SK-N-SH (cell line): ENCODE measurements around the gene SMPD4. TPM values are rescaled to one million over a fixed set of nuclear protein-coding genes. Genes with fewer than 3 reads are reported as not detected.
"Not testable (repeated sequence)": the region's sequence is repeated elsewhere in the genome, so short reads cannot be mapped to it uniquely, and the experiment has no call there.

Experiments
- CTCF ChIA-PET: fragments of 300-600, 350-600 bp; formaldehyde crosslinking; extraction: SDS; loops from one replicate; lab custom pipeline; 2021; lab: Yijun Ruan, JAX
- POLR2A ChIA-PET: fragments of 350-600 bp; sonication (Branson Sonifier 250); formaldehyde crosslinking; extraction: SDS; loops from one replicate; lab custom pipeline; 2020; ENCODE audit warnings: antibody characterized with exemption, inconsistent platforms; lab: Yijun Ruan, JAX
- DNase-seq: peaks from one replicate; pipeline ENCODE4 v3.0.0; 2012
- H2AFZ ChIP-seq: fragments of 200-600 bp; sonication (generic); 2 replicates; pipeline ENCODE4 v1.8.1; 2016; ENCODE audit warnings: antibody characterized with exemption, mild to moderate bottlenecking, low read depth
- H3F3A ChIP-seq: fragments of 200-600 bp; sonication (generic); replicated peaks from 2 replicates; pipeline ENCODE3; 2016; ENCODE audit warnings: antibody characterized with exemption, mild to moderate bottlenecking; ENCODE audit not compliant: insufficient read depth
- H3K27ac ChIP-seq, 2 experiments: fragments of 200-500 bp in 1 of 2; fragments of 200-600 bp in 1 of 2; sonication (Bioruptor generic) in 1 of 2; sonication (generic), shearing (Covaris generic) in 1 of 2; 2 replicates each; pipeline versions ENCODE4 v1.5.1 to v1.6.1; 2014 to 2016; ENCODE audit warnings: low read depth in 2 of 2, inconsistent platforms in 1 of 2, low read length in 1 of 2, mild to moderate bottlenecking in 1 of 2, mixed read lengths in 1 of 2
- H3K27me3 ChIP-seq: fragments of 200-600 bp; sonication (generic), shearing (Covaris generic); 2 replicates; pipeline ENCODE4 v1.6.1; 2016; ENCODE audit warnings: mixed run types; ENCODE audit not compliant: insufficient read depth
- H3K36me3 ChIP-seq, 2 experiments: fragments of 200-500 bp in 1 of 2; fragments of 200-600 bp in 1 of 2; sonication (Bioruptor generic) in 1 of 2; sonication (generic) in 1 of 2; replicated peaks in 1 of 2; 2 replicates each; pipeline versions ENCODE3 to v1.5.1; 2014 to 2016; ENCODE audit warnings: low read length in 1 of 2, mild to moderate bottlenecking in 1 of 2; ENCODE audit not compliant: insufficient read depth in 2 of 2, control insufficient read depth in 1 of 2
- H3K4me1 ChIP-seq, 2 experiments: fragments of 200-500 bp in 1 of 2; fragments of 200-600 bp in 1 of 2; sonication (Bioruptor generic) in 1 of 2; sonication (generic), shearing (Covaris generic) in 1 of 2; 2 replicates each; pipeline versions ENCODE4 v1.5.1 to v1.6.1; 2014 to 2016; ENCODE audit warnings: low read depth in 1 of 2, low read length in 1 of 2, mixed run types in 1 of 2; ENCODE audit not compliant: insufficient read depth in 2 of 2, control insufficient read depth in 1 of 2
- H3K4me2 ChIP-seq: fragments of 200-600 bp; sonication (generic), shearing (Covaris generic); 2 replicates; pipeline ENCODE4 v1.6.1; 2017; ENCODE audit warnings: mixed run types
- H3K4me3 ChIP-seq, 2 experiments: fragments of 200-500 bp in 1 of 2; fragments of 200-600 bp in 1 of 2; sonication (Bioruptor generic) in 1 of 2; sonication (generic), shearing (Covaris generic) in 1 of 2; 2 replicates each; pipeline versions ENCODE4 v1.5.1 to v1.8.1; 2014 to 2016; ENCODE audit warnings: low read depth in 2 of 2, inconsistent platforms in 1 of 2, low read length in 1 of 2, mild to moderate bottlenecking in 1 of 2, mixed read lengths in 1 of 2, moderate library complexity in 1 of 2
- H3K79me2 ChIP-seq: fragments of 200-600 bp; sonication (generic); 2 replicates; pipeline ENCODE4 v1.8.1; 2017; ENCODE audit warnings: mild to moderate bottlenecking; ENCODE audit not compliant: insufficient read depth
- H3K9ac ChIP-seq: fragments of 200-600 bp; sonication (generic); 2 replicates; pipeline ENCODE4 v1.6.1; 2017; ENCODE audit warnings: mixed run types
- H3K9me2 ChIP-seq: fragments of 200-600 bp; sonication (generic); 2 replicates; pipeline ENCODE4 v1.6.1; 2017; ENCODE audit warnings: mixed run types
- H3K9me3 ChIP-seq: fragments of 200-600 bp; sonication (generic); 2 replicates; pipeline ENCODE4 v1.6.1; 2017; ENCODE audit warnings: mixed run types, mild to moderate bottlenecking, moderate library complexity
- H4K20me1 ChIP-seq: fragments of 200-600 bp; sonication (generic); 2 replicates; pipeline ENCODE4 v1.6.1; 2017; ENCODE audit warnings: mild to moderate bottlenecking, mixed run types; ENCODE audit not compliant: insufficient read depth
- CHD2 ChIP-seq: fragments of 150-350 bp; IDR thresholded peaks from 2 replicates; pipeline ENCODE4 v1.6.1; 2018; ENCODE audit warnings: low read length; ENCODE audit not compliant: partially characterized antibody
- ELF1 ChIP-seq: IDR thresholded peaks from 2 replicates; pipeline ENCODE4 v1.4.0; 2012
- EP300 ChIP-seq, 2 experiments: IDR thresholded peaks; 2 replicates each; pipeline versions ENCODE4 v1.4.0 to v1.6.1; 2012; ENCODE audit warnings: borderline replicate concordance in 1 of 2, low read depth in 1 of 2, low read length in 1 of 2
- EZH2phosphoT487 ChIP-seq: fragments of 200-600 bp; sonication (generic); IDR thresholded peaks from 2 replicates; pipeline ENCODE4 v1.6.1; 2017; ENCODE audit warnings: low read depth, mixed run types, mild to moderate bottlenecking, antibody characterized with exemption, moderate library complexity, borderline replicate concordance
- FOSL2 ChIP-seq: IDR thresholded peaks from 2 replicates; pipeline ENCODE4 v1.4.0; 2012; ENCODE audit warnings: low read depth, mild to moderate bottlenecking, moderate library complexity, borderline replicate concordance
- FOXJ3 ChIP-seq: sonication (generic); formaldehyde crosslinking; IDR thresholded peaks from 2 replicates; pipeline ENCODE4 v1.5.1; 2020; ENCODE audit warnings: mild to moderate bottlenecking, missing genetic modification reagents
- FOXM1 ChIP-seq: IDR thresholded peaks from 2 replicates; pipeline ENCODE4 v1.4.0; 2012; ENCODE audit warnings: low read depth, mild to moderate bottlenecking
- GATA2 ChIP-seq: sonication (generic); formaldehyde crosslinking; IDR thresholded peaks from 2 replicates; pipeline ENCODE4 v1.5.0; 2020; ENCODE audit warnings: mild to moderate bottlenecking, missing genetic modification reagents
- MXI1 ChIP-seq: IDR thresholded peaks from 2 replicates; pipeline ENCODE4 v1.6.1; 2012; ENCODE audit warnings: mild to moderate bottlenecking, low read depth, low read length, improper control_type of control experiment
- POLR2AphosphoS5 ChIP-seq: IDR thresholded peaks from 2 replicates; pipeline ENCODE4 v1.6.1; 2012; ENCODE audit warnings: low read depth, low read length
- RCOR1 ChIP-seq: fragments of 150-350 bp; IDR thresholded peaks from 2 replicates; pipeline ENCODE4 v1.6.1; 2017; ENCODE audit warnings: antibody characterized with exemption, low read length
- RXRA ChIP-seq: IDR thresholded peaks from 2 replicates; pipeline ENCODE4 v1.4.0; 2012; ENCODE audit warnings: low read depth, mild to moderate bottlenecking, borderline replicate concordance
- SIN3A ChIP-seq: IDR thresholded peaks from 2 replicates; pipeline ENCODE4 v1.6.1; 2012; ENCODE audit warnings: low read depth, mild to moderate bottlenecking, low read length, moderate library complexity, borderline replicate concordance
- SMC3 ChIP-seq: IDR thresholded peaks from 2 replicates; pipeline ENCODE4 v1.6.1; 2012; ENCODE audit warnings: low read depth, low read length, improper control_type of control experiment
- TCF12 ChIP-seq: IDR thresholded peaks from 2 replicates; pipeline ENCODE4 v1.4.0; 2012
- YY1 ChIP-seq: IDR thresholded peaks from 2 replicates; pipeline ENCODE4 v1.4.0; 2012; ENCODE audit warnings: low read depth, mild to moderate bottlenecking
- WGBS: methylation state at CpG from one replicate; pipeline ENCODE4 v1.1.6; 2017; ENCODE audit warnings: low lambda C conversion rate; 5-methylcytosine and 5-hydroxymethylcytosine counted together
- polyA plus RNA-seq, 3 experiments: library from polyadenylated mRNA; depleted of rRNA; stranded (reverse); fragments of >200 nt; gene quantifications; 2 replicates each; pipeline ENCODE4 v1.2.3, GENCODE V29; 2012
- TF ChIP-seq, protein P1 (sequence below): IDR thresholded peaks from 2 replicates; pipeline ENCODE4 v1.4.0; 2012; ENCODE audit warnings: low read depth, borderline replicate concordance

The SMPD4 gene
- polyA plus RNA-seq, 1 of the 3 experiments (the other 2 are of a cell fraction) = 43.0 TPM

GRCh38 chr2:130174866-130175265 is 6.5 kb downstream of the SMPD4 start:
- H3K4me2 ChIP-seq, POLR2A ChIA-PET, H3K9me3 ChIP-seq, H3K9me2 ChIP-seq, H3F3A ChIP-seq, H2AFZ ChIP-seq, H3K27me3 ChIP-seq, H3K9ac ChIP-seq, H3K4me3 ChIP-seq, H3K27ac ChIP-seq, H3K4me1 ChIP-seq, DNase-seq, CTCF ChIA-PET: not testable (repeated sequence)
- Histone ChIP-seq H4K20me1 (peaks cover 12% of the 10 kb centered on the region; the same call in 1 of the 2 replicates), H3K36me3 (peaks cover 4 to 20% of the 10 kb centered on the region in 2 experiments), H3K79me2 (peaks cover 55% of the 10 kb centered on the region)
- 93% methylated on average over 4 of the region's 5 CpGs for WGBS

GRCh38 chr2:130169896-130170295 is 11.5 kb downstream of the SMPD4 start:
- no peaks in the 10 kb centered on the region for H3K9me2 ChIP-seq
- H3F3A ChIP-seq = no peaks in the 10 kb centered on the region
- H3K4me2 ChIP-seq = no peak overlapping the region
- H2AFZ ChIP-seq = no peak overlapping the region
- H3K9me3 ChIP-seq = no peaks in the 10 kb centered on the region
- H4K20me1 ChIP-seq = no peaks in the 10 kb centered on the region
- no peak for DNase-seq
- ChIA-PET POLR2A (interaction anchor here (0.6 kb wide), 1 partner anchor 197 kb away, joined by 5 read pairs; no protein-coding TSS in a partner anchor), CTCF (interaction anchor here (1.0 kb wide), 1 partner anchor 11 kb away, joined by 4 read pairs; the partner anchor contains the start of gene SMPD4)
- peaks cover 0 to 25% of the 10 kb centered on the region in 2 experiments for H3K36me3 ChIP-seq
- H3K4me1 ChIP-seq = no peaks in the 10 kb centered on the region
- no peak overlapping the region for H3K4me3 ChIP-seq
- peaks cover 9% of the 10 kb centered on the region; the same call in 1 of the 2 replicates for H3K79me2 ChIP-seq
- H3K27me3 ChIP-seq = no peaks in the 10 kb centered on the region
- 96% methylated on average over 7 of the region's 7 CpGs for WGBS
- H3K9ac ChIP-seq = no peak overlapping the region
- TF ChIP-seq SMC3 (no peak), FOSL2 (no peak), RXRA (no peak), ELF1 (no peak), FOXJ3 (CRISPR knock-in tag) (no peak), FOXM1 (no peak), MXI1 (no peak), YY1 (no peak), GATA2 (CRISPR knock-in tag) (no peak), EZH2phosphoT487 (no peak), RCOR1 (no peak), EP300 (IDR thresholded peaks at IDR 0.05; ENCODE audit: borderline replicate concordance in 1 of 2, low read depth in 1 of 2, low read length in 1 of 2) (no peak), SIN3A (no peak), CHD2 (no peak), POLR2AphosphoS5 (no peak), TCF12 (no peak)
- TF ChIP-seq, protein P1, sequence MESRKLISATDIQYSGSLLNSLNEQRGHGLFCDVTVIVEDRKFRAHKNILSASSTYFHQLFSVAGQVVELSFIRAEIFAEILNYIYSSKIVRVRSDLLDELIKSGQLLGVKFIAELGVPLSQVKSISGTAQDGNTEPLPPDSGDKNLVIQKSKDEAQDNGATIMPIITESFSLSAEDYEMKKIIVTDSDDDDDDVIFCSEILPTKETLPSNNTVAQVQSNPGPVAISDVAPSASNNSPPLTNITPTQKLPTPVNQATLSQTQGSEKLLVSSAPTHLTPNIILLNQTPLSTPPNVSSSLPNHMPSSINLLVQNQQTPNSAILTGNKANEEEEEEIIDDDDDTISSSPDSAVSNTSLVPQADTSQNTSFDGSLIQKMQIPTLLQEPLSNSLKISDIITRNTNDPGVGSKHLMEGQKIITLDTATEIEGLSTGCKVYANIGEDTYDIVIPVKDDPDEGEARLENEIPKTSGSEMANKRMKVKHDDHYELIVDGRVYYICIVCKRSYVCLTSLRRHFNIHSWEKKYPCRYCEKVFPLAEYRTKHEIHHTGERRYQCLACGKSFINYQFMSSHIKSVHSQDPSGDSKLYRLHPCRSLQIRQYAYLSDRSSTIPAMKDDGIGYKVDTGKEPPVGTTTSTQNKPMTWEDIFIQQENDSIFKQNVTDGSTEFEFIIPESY = no peak
- no peak overlapping the region for H3K27ac ChIP-seq

DNA sequence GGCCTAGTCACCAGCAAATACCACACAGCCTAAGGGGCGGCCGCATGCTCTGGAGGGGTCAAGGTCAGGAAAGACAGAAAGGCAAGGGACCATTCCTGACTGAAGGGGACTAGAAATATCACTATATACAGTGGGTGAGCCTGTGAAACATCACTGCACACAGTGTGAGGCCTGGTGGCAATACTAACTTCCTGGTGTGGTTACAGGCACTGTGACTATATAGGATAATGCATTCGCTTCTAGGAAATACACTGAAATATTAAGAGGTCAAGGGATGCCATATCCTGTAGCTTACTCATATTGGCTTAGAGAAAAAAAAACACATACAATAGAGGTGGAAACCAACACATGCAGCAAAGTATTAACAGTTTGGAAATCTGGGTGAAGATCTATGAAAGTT is 12.2 kb downstream of the SMPD4 start:
- H3K9me3 ChIP-seq, H3F3A ChIP-seq, H3K4me2 ChIP-seq, H3K9me2 ChIP-seq, POLR2A ChIA-PET, CTCF ChIA-PET, H3K79me2 ChIP-seq, DNase-seq, H3K9ac ChIP-seq, H3K4me1 ChIP-seq, H4K20me1 ChIP-seq, H3K4me3 ChIP-seq, H2AFZ ChIP-seq, H3K27me3 ChIP-seq, H3K27ac ChIP-seq: not testable (repeated sequence)
- peaks cover 2 to 28% of the 10 kb centered on the region in 2 experiments for H3K36me3 ChIP-seq
- 100% methylated on average over 3 of the region's 3 CpGs for WGBS

GRCh38 chr2:130166611-130167010 is 14.8 kb downstream of the SMPD4 start:
- H3K79me2 ChIP-seq, CTCF ChIA-PET: not testable (repeated sequence)

More at GRCh38 chr2:130166611-130167010, 14.8 kb downstream of the SMPD4 start:
- H3F3A ChIP-seq, POLR2A ChIA-PET, H2AFZ ChIP-seq, H3K27ac ChIP-seq, H3K4me3 ChIP-seq, H3K9me3 ChIP-seq, H3K4me2 ChIP-seq, DNase-seq, H3K9ac ChIP-seq, H3K9me2 ChIP-seq, H3K4me1 ChIP-seq, H4K20me1 ChIP-seq, H3K27me3 ChIP-seq: not testable (repeated sequence)
- 90% methylated on average over 3 of the region's 3 CpGs for WGBS
- peaks cover 4 to 28% of the 10 kb centered on the region in 2 experiments for H3K36me3 ChIP-seq
